ENCODE measurements around the gene TMEM151B. TPM values are rescaled to one million over a fixed set of nuclear protein-coding genes. Genes with fewer than 3 reads are reported as not detected.
A peak's percentile ranks its signal among the peaks of the same experiment; 100 is the strongest.

TMEM151B gene
- total RNA-seq, 2 donors from 2014 or later: not detected

DNA sequence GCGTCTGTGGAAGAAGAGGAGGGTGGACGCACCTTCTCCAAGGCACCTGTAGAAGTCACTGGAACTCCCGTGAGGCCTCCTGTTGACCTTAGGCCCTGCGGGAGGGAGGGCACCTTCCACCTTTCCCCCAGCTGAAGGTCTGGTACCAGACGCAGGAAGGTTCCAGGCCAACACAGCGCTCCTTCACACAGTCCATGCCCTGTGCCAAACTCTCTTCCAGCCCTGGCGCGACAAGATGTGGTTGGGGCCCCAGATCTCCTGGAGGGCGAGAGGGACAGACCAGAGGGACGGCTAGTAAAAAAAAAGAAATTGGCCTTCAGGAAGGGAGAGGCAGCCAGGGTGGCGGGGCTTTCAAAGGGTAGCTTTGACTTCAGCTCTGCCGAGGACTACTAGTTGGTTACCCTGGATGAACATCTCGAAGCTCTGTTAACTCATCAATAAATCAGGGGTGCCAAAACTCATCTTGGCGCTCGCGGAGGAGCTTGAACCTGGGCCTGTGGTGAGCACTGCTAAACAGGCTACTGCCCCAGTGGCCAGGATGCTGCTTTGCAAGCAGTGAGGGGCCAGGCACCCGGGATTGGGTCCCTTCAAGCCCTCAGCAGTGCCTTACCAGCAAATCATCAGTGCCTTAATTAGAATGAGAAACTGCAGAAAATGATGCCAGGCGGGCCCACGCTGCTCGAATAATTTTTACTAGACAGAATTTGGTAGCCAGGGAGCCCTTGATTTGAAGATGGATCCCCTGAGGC is 28.0 kb downstream of the TMEM151B start:
- ATAC-seq (ENCODE audit: insufficient number of reproducible peaks, low FRiP score, low read depth) (no peak), DNase-seq (ENCODE audit: low spot score) (no peak)
- H3K27me3 ChIP-seq (replicated peaks; ENCODE audit: insufficient read depth): no peaks in the 10 kb centered on the region
- peak overlapping the region; percentile 70 for H3K4me3 ChIP-seq
- no peak overlapping the region for H3K27ac ChIP-seq
- TF ChIP-seq, protein P1, sequence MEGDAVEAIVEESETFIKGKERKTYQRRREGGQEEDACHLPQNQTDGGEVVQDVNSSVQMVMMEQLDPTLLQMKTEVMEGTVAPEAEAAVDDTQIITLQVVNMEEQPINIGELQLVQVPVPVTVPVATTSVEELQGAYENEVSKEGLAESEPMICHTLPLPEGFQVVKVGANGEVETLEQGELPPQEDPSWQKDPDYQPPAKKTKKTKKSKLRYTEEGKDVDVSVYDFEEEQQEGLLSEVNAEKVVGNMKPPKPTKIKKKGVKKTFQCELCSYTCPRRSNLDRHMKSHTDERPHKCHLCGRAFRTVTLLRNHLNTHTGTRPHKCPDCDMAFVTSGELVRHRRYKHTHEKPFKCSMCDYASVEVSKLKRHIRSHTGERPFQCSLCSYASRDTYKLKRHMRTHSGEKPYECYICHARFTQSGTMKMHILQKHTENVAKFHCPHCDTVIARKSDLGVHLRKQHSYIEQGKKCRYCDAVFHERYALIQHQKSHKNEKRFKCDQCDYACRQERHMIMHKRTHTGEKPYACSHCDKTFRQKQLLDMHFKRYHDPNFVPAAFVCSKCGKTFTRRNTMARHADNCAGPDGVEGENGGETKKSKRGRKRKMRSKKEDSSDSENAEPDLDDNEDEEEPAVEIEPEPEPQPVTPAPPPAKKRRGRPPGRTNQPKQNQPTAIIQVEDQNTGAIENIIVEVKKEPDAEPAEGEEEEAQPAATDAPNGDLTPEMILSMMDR (IDR thresholded peaks at IDR 0.05): no peak
- H3K4me1 ChIP-seq (ENCODE audit: control insufficient read depth in 1 of 2, low read depth in 2 of 2): peaks cover 10 to 13% of the 10 kb centered on the region in 2 donors
- H3K9me3 ChIP-seq: no peaks in the 10 kb centered on the region
- peaks cover 26% of the 10 kb centered on the region for H3K36me3 ChIP-seq

DNA sequence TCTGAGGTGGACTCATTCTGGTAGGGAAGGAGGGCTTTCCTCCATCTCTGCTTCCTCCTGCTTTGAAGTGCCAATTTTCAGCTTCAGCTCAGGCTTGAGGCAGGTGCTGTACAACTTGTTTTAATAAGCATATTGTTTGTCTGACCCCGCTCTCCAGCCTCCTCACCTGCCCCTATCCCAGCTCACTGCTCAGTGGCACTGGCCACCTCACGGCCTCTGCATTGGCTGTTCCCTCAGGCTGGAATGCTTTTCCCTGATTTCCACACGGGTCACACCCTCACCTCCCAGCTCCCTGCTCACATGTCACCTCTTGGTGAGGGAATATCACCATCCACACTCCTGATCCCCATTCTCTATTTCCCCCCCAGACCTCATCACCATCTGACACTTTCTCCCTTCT is 28.6 kb downstream of the TMEM151B start:
- H3K27me3 ChIP-seq (replicated peaks; ENCODE audit: insufficient read depth): no peaks in the 10 kb centered on the region
- peaks cover 10 to 13% of the 10 kb centered on the region in 2 donors for H3K4me1 ChIP-seq (ENCODE audit: control insufficient read depth in 1 of 2, low read depth in 2 of 2)
- no peak overlapping the region for H3K4me3 ChIP-seq
- no peak overlapping the region for H3K27ac ChIP-seq
- ATAC-seq (ENCODE audit: insufficient number of reproducible peaks, low FRiP score, low read depth): no peak
- TF ChIP-seq, protein P1 (IDR thresholded peaks at IDR 0.05): no peak
- peaks cover 31% of the 10 kb centered on the region for H3K36me3 ChIP-seq
- no peaks in the 10 kb centered on the region for H3K9me3 ChIP-seq
- no peak for DNase-seq (ENCODE audit: low spot score)

DNA sequence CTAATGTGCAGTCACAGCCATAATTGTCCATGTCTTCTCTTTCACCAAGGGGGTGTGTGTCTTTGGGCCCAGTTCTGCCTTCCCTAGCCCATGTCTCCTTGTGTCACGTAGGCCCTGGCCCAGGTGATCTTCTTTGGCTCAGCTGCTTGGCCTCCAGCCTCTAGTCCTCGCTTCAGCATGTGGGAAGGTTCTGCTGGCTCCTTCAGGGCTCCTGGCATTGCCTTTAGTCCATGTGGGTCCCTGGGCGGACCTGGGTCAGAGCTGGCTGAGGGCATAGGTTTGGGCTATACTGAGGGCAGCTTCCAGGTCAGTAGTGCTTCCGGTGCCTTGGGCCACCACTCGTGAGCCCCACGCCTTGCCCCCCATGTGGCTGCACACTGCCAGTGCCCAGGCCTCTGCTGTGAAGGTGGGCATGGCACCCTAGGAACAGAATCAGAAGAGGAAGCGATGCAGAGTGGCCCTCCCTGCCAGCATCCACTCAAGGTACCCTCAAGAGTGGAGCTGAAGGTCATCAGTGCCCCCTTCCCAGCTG is 30.1 kb downstream of the TMEM151B start:
- H3K9me3 ChIP-seq: no peaks in the 10 kb centered on the region
- H3K36me3 ChIP-seq: peaks cover 42% of the 10 kb centered on the region
- TF ChIP-seq, protein P1 (IDR thresholded peaks at IDR 0.05): no peak
- H3K4me1 ChIP-seq (ENCODE audit: control insufficient read depth in 1 of 2, low read depth in 2 of 2): peaks cover 10 to 13% of the 10 kb centered on the region in 2 donors
- DNase-seq (ENCODE audit: low spot score) (no peak), ATAC-seq (ENCODE audit: insufficient number of reproducible peaks, low FRiP score, low read depth) (no peak)
- H3K4me3 ChIP-seq: no peak overlapping the region
- H3K27me3 ChIP-seq (replicated peaks; ENCODE audit: insufficient read depth): no peaks in the 10 kb centered on the region
- H3K27ac ChIP-seq: no peak overlapping the region

DNA sequence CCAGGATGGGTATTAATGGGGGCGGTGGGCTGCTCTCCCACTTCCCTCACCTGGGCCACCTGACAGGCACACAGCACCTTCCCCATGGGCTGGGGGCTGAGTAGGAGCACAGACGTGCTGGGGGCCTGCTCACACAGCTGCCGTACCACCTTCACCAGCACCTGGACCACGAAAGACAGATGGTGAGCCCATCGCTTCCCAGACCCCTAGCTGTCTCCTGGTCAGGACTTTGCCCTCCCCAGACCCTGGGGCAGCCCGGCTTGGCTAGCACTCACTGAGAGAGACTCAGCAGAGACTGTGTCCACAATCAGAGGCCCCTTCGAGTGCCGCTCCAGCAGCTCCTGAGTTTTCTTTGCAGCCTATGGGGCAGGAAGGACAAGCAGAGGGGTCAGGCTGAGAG is 30.9 kb downstream of the TMEM151B start:
- Histone ChIP-seq H3K4me1 (ENCODE audit: control insufficient read depth in 1 of 2, low read depth in 2 of 2) (peaks cover 10 to 13% of the 10 kb centered on the region in 2 donors), H3K27ac (no peak overlapping the region), H3K27me3 (replicated peaks; ENCODE audit: insufficient read depth) (no peaks in the 10 kb centered on the region), H3K4me3 (no peak overlapping the region), H3K9me3 (no peaks in the 10 kb centered on the region), H3K36me3 (peaks cover 47% of the 10 kb centered on the region)
- TF ChIP-seq, protein P1 (IDR thresholded peaks at IDR 0.05): no peak
- ATAC-seq (ENCODE audit: insufficient number of reproducible peaks, low FRiP score, low read depth) (no peak), DNase-seq (ENCODE audit: low spot score) (no peak)

DNA sequence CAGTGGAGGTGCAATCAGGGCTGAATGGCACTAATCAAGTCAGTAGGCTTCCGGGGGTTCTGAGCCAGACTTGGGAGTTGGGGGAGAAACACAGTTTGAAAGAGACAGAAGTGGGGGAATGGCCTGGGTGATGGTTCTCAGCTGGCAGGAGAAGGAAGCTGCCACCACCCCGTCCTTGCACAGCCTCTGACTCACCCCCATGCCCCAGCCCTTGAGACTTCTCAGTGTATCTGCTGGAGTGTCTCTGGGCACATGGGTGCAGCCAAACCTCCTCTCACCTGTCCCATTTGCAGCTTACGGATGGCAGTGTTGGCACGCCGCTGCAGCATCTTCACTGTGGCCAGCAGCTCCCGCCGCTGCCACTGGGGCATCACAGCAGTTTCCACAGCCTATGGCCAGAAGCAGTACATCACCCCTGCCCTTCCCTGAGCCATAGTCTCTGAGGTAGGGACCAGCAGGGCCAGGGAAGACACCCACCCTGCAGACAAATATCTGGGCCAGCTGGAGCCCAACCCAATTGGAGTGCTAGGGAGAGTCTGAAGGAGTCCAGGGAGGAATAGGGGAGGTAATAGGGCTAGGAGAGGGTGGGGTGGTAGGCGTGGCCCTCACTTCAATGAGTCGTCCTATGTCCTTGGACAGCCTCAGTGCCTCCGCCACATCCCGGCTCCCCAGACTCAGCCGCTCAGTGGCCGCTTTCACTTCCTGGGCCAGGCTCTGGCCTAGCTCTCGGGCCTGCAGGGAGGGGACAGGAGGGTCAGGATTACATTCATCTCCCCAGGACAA is 31.7 kb downstream of the TMEM151B start:
- Histone ChIP-seq H3K4me3 (no peak overlapping the region), H3K4me1 (ENCODE audit: control insufficient read depth in 1 of 2, low read depth in 2 of 2) (peaks cover 10 to 12% of the 10 kb centered on the region in 2 donors), H3K27me3 (replicated peaks; ENCODE audit: insufficient read depth) (no peaks in the 10 kb centered on the region), H3K36me3 (peaks cover 50% of the 10 kb centered on the region), H3K9me3 (no peaks in the 10 kb centered on the region), H3K27ac (no peak overlapping the region)
- no peak for ATAC-seq (ENCODE audit: insufficient number of reproducible peaks, low FRiP score, low read depth)
- TF ChIP-seq, protein P1 (IDR thresholded peaks at IDR 0.05): no peak
- no peak for DNase-seq (ENCODE audit: low spot score)

Data from thoracic aorta (tissue), 2 donors.